ENCODE measurements around the gene CSMD2. TPM values are rescaled to one million over a fixed set of nuclear protein-coding genes. Genes with fewer than 3 reads are reported as not detected.

The CSMD2 gene
- total RNA-seq, 5 donors from 2014 or later (not counting 1 experiment from before 2014, with no cell fraction given): 0.03 TPM; not detected in 4

- H3K9me3 ChIP-seq: no peaks in the 10 kb centered on the region
- Mint-ChIP-seq H3K9me3 (peaks cover 0 to under 1% (median under 1%) of the 10 kb centered on the region in 3 donors), H3K27me3 (peaks cover 0 to 7% of the 10 kb centered on the region in 2 donors), H3K27ac (no peak overlapping the region), H3K4me3 (no peak overlapping the region), H3K36me3 (no peaks in the 10 kb centered on the region), H3K4me1 (no peaks in the 10 kb centered on the region)
- POLR2A ChIA-PET: interaction anchor here in 1 of 2 donors (0.8 kb wide), 1 partner anchor 48 kb away, joined by 13 read pairs; no protein-coding TSS in a partner anchor
- no peak for ATAC-seq (replicated peaks in 1 of 4)
- H3K36me3 ChIP-seq (ENCODE audit: control insufficient read depth in 2 of 2, extremely low read depth in 1 of 2, insufficient read depth in 1 of 2, low read length in 1 of 2): no peaks in the 10 kb centered on the region
- no peaks in the 10 kb centered on the region for H3K4me1 ChIP-seq (ENCODE audit: control insufficient read depth in 1 of 2, extremely low read depth in 1 of 2, insufficient read depth in 2 of 2, low read length in 2 of 2)
- no peak for DNase-seq
- CTCF ChIA-PET: no interaction called here
- H3K4me3 ChIP-seq (ENCODE audit: control insufficient read depth in 1 of 2, extremely low read depth in 1 of 2, low read length in 1 of 2): no peak overlapping the region
- WGBS (ENCODE audit: insufficient coverage): no CpG with 5 or more reads among the region's 3 CpGs
- H3K27ac ChIP-seq (ENCODE audit: low read length): no peak overlapping the region
- H3K27me3 ChIP-seq (replicated peaks in 1 of 2; ENCODE audit: control insufficient read depth in 2 of 2, extremely low read depth in 1 of 2, insufficient read depth in 2 of 2, low read length in 1 of 2): peaks cover 0 to 2% of the 10 kb centered on the region in 2 experiments
These were observed 657.4 kb downstream of the CSMD2 start for GRCh38 chr1:33507661-33508060.

GRCh38 chr1:33503506-33503905 is 661.5 kb downstream of the CSMD2 start:
- no peak for ATAC-seq (replicated peaks in 1 of 4)
- Mint-ChIP-seq H3K4me1 (no peaks in the 10 kb centered on the region), H3K27me3 (no peaks in the 10 kb centered on the region), H3K4me3 (no peak overlapping the region), H3K9me3 (peaks cover 3 to 6% (median 4%) of the 10 kb centered on the region in 3 donors), H3K27ac (no peak overlapping the region), H3K36me3 (peaks cover 4% of the 10 kb centered on the region)
- DNase-seq: no peak
- no peaks in the 10 kb centered on the region for H3K4me1 ChIP-seq (ENCODE audit: control insufficient read depth in 1 of 2, extremely low read depth in 1 of 2, insufficient read depth in 2 of 2, low read length in 2 of 2)
- ChIA-PET POLR2A (no interaction called here), CTCF (no interaction called here)
- no peaks in the 10 kb centered on the region for H3K27me3 ChIP-seq (replicated peaks in 1 of 2; ENCODE audit: control insufficient read depth in 2 of 2, extremely low read depth in 1 of 2, insufficient read depth in 2 of 2, low read length in 1 of 2)
- no peaks in the 10 kb centered on the region for H3K9me3 ChIP-seq
- no CpG with 5 or more reads among the region's 1 CpG for WGBS (ENCODE audit: insufficient coverage)
- H3K36me3 ChIP-seq (ENCODE audit: control insufficient read depth in 2 of 2, extremely low read depth in 1 of 2, insufficient read depth in 1 of 2, low read length in 1 of 2): no peaks in the 10 kb centered on the region
- no peak overlapping the region for H3K27ac ChIP-seq (ENCODE audit: low read length)
- H3K4me3 ChIP-seq (ENCODE audit: control insufficient read depth in 1 of 2, extremely low read depth in 1 of 2, low read length in 1 of 2): no peak overlapping the region

- no peaks in the 10 kb centered on the region for H3K36me3 ChIP-seq (ENCODE audit: control insufficient read depth in 2 of 2, extremely low read depth in 1 of 2, insufficient read depth in 1 of 2, low read length in 1 of 2)
- DNase-seq (no peak), ATAC-seq (replicated peaks in 1 of 4) (no peak)
- H3K4me1 ChIP-seq (ENCODE audit: control insufficient read depth in 1 of 2, extremely low read depth in 1 of 2, insufficient read depth in 2 of 2, low read length in 2 of 2): no peaks in the 10 kb centered on the region
- H3K9me3 ChIP-seq: no peaks in the 10 kb centered on the region
- Mint-ChIP-seq H3K9me3 (peaks cover 3 to 12% (median 9%) of the 10 kb centered on the region in 3 donors), H3K36me3 (peaks cover 11% of the 10 kb centered on the region), H3K4me1 (no peaks in the 10 kb centered on the region), H3K27me3 (no peaks in the 10 kb centered on the region), H3K4me3 (no peak overlapping the region), H3K27ac (no peak overlapping the region)
- CTCF ChIA-PET: no interaction called here
- POLR2A ChIA-PET: no interaction called here
- no peak overlapping the region for H3K27ac ChIP-seq (ENCODE audit: low read length)
- H3K4me3 ChIP-seq (ENCODE audit: control insufficient read depth in 1 of 2, extremely low read depth in 1 of 2, low read length in 1 of 2): no peak overlapping the region
- 33% methylated on average over 1 of the region's 5 CpGs for WGBS (ENCODE audit: insufficient coverage)
- no peaks in the 10 kb centered on the region for H3K27me3 ChIP-seq (replicated peaks in 1 of 2; ENCODE audit: control insufficient read depth in 2 of 2, extremely low read depth in 1 of 2, insufficient read depth in 2 of 2, low read length in 1 of 2)
These were observed 662.3 kb downstream of the CSMD2 start for GRCh38 chr1:33502726-33503125.

- no peak overlapping the region for H3K4me3 Mint-ChIP-seq
- Histone ChIP-seq H3K27me3 (replicated peaks in 1 of 2; ENCODE audit: control insufficient read depth in 2 of 2, extremely low read depth in 1 of 2, insufficient read depth in 2 of 2, low read length in 1 of 2) (no peaks in the 10 kb centered on the region), H3K36me3 (ENCODE audit: control insufficient read depth in 2 of 2, extremely low read depth in 1 of 2, insufficient read depth in 1 of 2, low read length in 1 of 2) (no peaks in the 10 kb centered on the region), H3K4me3 (ENCODE audit: control insufficient read depth in 1 of 2, extremely low read depth in 1 of 2, low read length in 1 of 2) (no peak overlapping the region), H3K27ac (ENCODE audit: low read length) (no peak overlapping the region), H3K4me1 (ENCODE audit: control insufficient read depth in 1 of 2, extremely low read depth in 1 of 2, insufficient read depth in 2 of 2, low read length in 2 of 2) (no peaks in the 10 kb centered on the region), H3K9me3 (no peaks in the 10 kb centered on the region)
- peaks cover 3 to 22% (median 15%) of the 10 kb centered on the region in 3 donors for H3K9me3 Mint-ChIP-seq
- H3K4me1 Mint-ChIP-seq: no peaks in the 10 kb centered on the region
- 93% methylated on average over 7 of the region's 8 CpGs for WGBS (ENCODE audit: insufficient coverage)
- ATAC-seq (replicated peaks in 1 of 4) (no peak), DNase-seq (no peak)
- H3K36me3 Mint-ChIP-seq: peaks cover 20% of the 10 kb centered on the region
- ChIA-PET POLR2A (no interaction called here), CTCF (no interaction called here)
- no peak overlapping the region for H3K27ac Mint-ChIP-seq
- H3K27me3 Mint-ChIP-seq: no peaks in the 10 kb centered on the region
These were observed 663.3 kb downstream of the CSMD2 start for GRCh38 chr1:33501774-33502173.

GRCh38 chr1:33501309-33501708 is 663.7 kb downstream of the CSMD2 start:
- Histone ChIP-seq H3K36me3 (ENCODE audit: control insufficient read depth in 2 of 2, extremely low read depth in 1 of 2, insufficient read depth in 1 of 2, low read length in 1 of 2) (no peaks in the 10 kb centered on the region), H3K9me3 (no peaks in the 10 kb centered on the region), H3K27me3 (replicated peaks in 1 of 2; ENCODE audit: control insufficient read depth in 2 of 2, extremely low read depth in 1 of 2, insufficient read depth in 2 of 2, low read length in 1 of 2) (no peaks in the 10 kb centered on the region), H3K27ac (ENCODE audit: low read length) (no peak overlapping the region), H3K4me3 (ENCODE audit: control insufficient read depth in 1 of 2, extremely low read depth in 1 of 2, low read length in 1 of 2) (no peak overlapping the region), H3K4me1 (ENCODE audit: control insufficient read depth in 1 of 2, extremely low read depth in 1 of 2, insufficient read depth in 2 of 2, low read length in 2 of 2) (no peaks in the 10 kb centered on the region)
- H3K36me3 Mint-ChIP-seq: peaks cover 20% of the 10 kb centered on the region
- no peaks in the 10 kb centered on the region for H3K4me1 Mint-ChIP-seq
- CTCF ChIA-PET: no interaction called here
- peaks cover 4 to 24% (median 17%) of the 10 kb centered on the region in 3 donors for H3K9me3 Mint-ChIP-seq
- 60% methylated on average over 1 of the region's 2 CpGs for WGBS (ENCODE audit: insufficient coverage)
- POLR2A ChIA-PET: no interaction called here
- no peaks in the 10 kb centered on the region for H3K27me3 Mint-ChIP-seq
- DNase-seq (no peak), ATAC-seq (replicated peaks in 1 of 4) (no peak)
- no peak overlapping the region for H3K27ac Mint-ChIP-seq
- no peak overlapping the region for H3K4me3 Mint-ChIP-seq

- no peaks in the 10 kb centered on the region for H3K27me3 Mint-ChIP-seq
- H3K4me1 Mint-ChIP-seq: no peaks in the 10 kb centered on the region
- no peak overlapping the region for H3K27ac Mint-ChIP-seq
- H3K9me3 Mint-ChIP-seq: peaks cover 7 to 31% (median 25%) of the 10 kb centered on the region in 3 donors
- ChIA-PET POLR2A (no interaction called here), CTCF (interaction anchor here in 1 of 2 donors (0.7 kb wide), 1 partner anchor 1765 kb away, joined by 7 read pairs; no protein-coding TSS in a partner anchor)
- H3K4me1 ChIP-seq (ENCODE audit: control insufficient read depth in 1 of 2, extremely low read depth in 1 of 2, insufficient read depth in 2 of 2, low read length in 2 of 2): no peaks in the 10 kb centered on the region
- ATAC-seq (replicated peaks in 1 of 4) (no peak), DNase-seq (no peak)
- no peak overlapping the region for H3K4me3 ChIP-seq (ENCODE audit: control insufficient read depth in 1 of 2, extremely low read depth in 1 of 2, low read length in 1 of 2)
- no peaks in the 10 kb centered on the region for H3K27me3 ChIP-seq (replicated peaks in 1 of 2; ENCODE audit: control insufficient read depth in 2 of 2, extremely low read depth in 1 of 2, insufficient read depth in 2 of 2, low read length in 1 of 2)
- H3K9me3 ChIP-seq: peaks cover 4% of the 10 kb centered on the region
- no peaks in the 10 kb centered on the region for H3K36me3 ChIP-seq (ENCODE audit: control insufficient read depth in 2 of 2, extremely low read depth in 1 of 2, insufficient read depth in 1 of 2, low read length in 1 of 2)
- H3K4me3 Mint-ChIP-seq: no peak overlapping the region
- H3K27ac ChIP-seq (ENCODE audit: low read length): no peak overlapping the region
- WGBS (ENCODE audit: insufficient coverage): no CpG with 5 or more reads among the region's 4 CpGs
- peaks cover 20% of the 10 kb centered on the region for H3K36me3 Mint-ChIP-seq
These were observed 664.5 kb downstream of the CSMD2 start for GRCh38 chr1:33500547-33500946.

GRCh38 chr1:33497410-33497809 is 667.6 kb downstream of the CSMD2 start:
- no peak for DNase-seq
- ChIA-PET POLR2A (no interaction called here), CTCF (no interaction called here)
- H3K27me3 ChIP-seq (replicated peaks in 1 of 2; ENCODE audit: control insufficient read depth in 2 of 2, extremely low read depth in 1 of 2, insufficient read depth in 2 of 2, low read length in 1 of 2): no peaks in the 10 kb centered on the region
- no peak for ATAC-seq (replicated peaks in 1 of 4)
- H3K4me1 ChIP-seq (ENCODE audit: control insufficient read depth in 1 of 2, extremely low read depth in 1 of 2, insufficient read depth in 2 of 2, low read length in 2 of 2): no peaks in the 10 kb centered on the region
- Mint-ChIP-seq H3K36me3 (peaks cover 44% of the 10 kb centered on the region), H3K27ac (no peak overlapping the region), H3K27me3 (no peaks in the 10 kb centered on the region), H3K4me3 (no peak overlapping the region), H3K9me3 (peaks cover 23 to 49% (median 41%) of the 10 kb centered on the region in 3 donors), H3K4me1 (no peaks in the 10 kb centered on the region)
- peaks cover 4% of the 10 kb centered on the region for H3K9me3 ChIP-seq
- H3K4me3 ChIP-seq (ENCODE audit: control insufficient read depth in 1 of 2, extremely low read depth in 1 of 2, low read length in 1 of 2): no peak overlapping the region
- WGBS (ENCODE audit: insufficient coverage): 100% methylated on average over 1 of the region's 1 CpG
- H3K27ac ChIP-seq (ENCODE audit: low read length): no peak overlapping the region
- peaks cover 4% of the 10 kb centered on the region in 2 donors for H3K36me3 ChIP-seq (ENCODE audit: control insufficient read depth in 2 of 2, extremely low read depth in 1 of 2, insufficient read depth in 1 of 2, low read length in 1 of 2)
